Brain microvascular endothelial cell (primary cell): ENCODE data around the gene YTHDF1.

Source experiments
- DNase-seq: peaks from one replicate; pipeline ENCODE4 v3.0.0-alpha.2; 2020
- H3K27ac ChIP-seq: fragments of 250-450 bp; sonication (Bioruptor Pico); 2 replicates; pipeline ENCODE4 v1.5.1; 2020; ENCODE audit warnings: mild to moderate bottlenecking, moderate library complexity
- H3K27me3 ChIP-seq: fragments of 250-450 bp; sonication (Bioruptor Pico); replicated peaks from 2 replicates; pipeline ENCODE4 v1.5.1; 2020; ENCODE audit warnings: mild to moderate bottlenecking
- H3K36me3 ChIP-seq: fragments of 250-450 bp; sonication (Bioruptor Pico); replicated peaks from 2 replicates; pipeline ENCODE4 v1.5.1; 2020; ENCODE audit warnings: mild to moderate bottlenecking
- H3K4me3 ChIP-seq: 2 replicates; pipeline ENCODE4 v1.5.1; 2011; ENCODE audit warnings: low read depth, mild to moderate bottlenecking, control low read depth, low read length, moderate library complexity
- in situ Hi-C: cut with HindIII; loops from 2 replicates; pipeline ENCODE4 v1.10.0; 2017; ENCODE audit warnings: low sequenced_read_pairs, low pct_ligation_motif_present
- TF ChIP-seq, protein P1 (sequence below): IDR thresholded peaks from 2 replicates; pipeline ENCODE4 v1.5.1; 2011; ENCODE audit warnings: low read depth, mild to moderate bottlenecking, moderate library complexity, low read length, control low read depth, inconsistent platforms; ENCODE audit errors: missing control alignments

YTHDF1 gene

DNA sequence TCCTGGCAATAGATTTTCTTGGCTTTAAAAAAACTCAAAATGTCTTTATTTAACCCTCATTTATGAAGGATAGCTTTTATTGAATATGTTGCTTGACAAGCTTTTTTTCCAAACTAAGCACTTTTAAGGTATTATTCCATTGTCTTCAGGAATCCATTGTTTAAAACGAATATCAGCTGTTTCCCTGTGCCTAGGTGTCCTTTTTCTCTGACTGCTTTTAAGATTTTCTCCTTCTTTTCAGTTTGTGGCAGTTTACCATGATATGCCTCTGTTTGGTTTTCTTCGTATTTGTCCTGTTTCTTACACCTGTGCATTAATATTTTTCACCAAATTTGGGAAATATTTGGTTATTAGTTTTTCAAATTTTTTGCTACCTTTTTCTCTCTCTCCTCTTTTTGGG is 68.4 kb downstream of the YTHDF1 start:
- H3K36me3 ChIP-seq, result no peaks in the 10 kb centered on the region
- H3K27me3 ChIP-seq, result peaks cover 4% of the 10 kb centered on the region
- TF ChIP-seq, protein P1, sequence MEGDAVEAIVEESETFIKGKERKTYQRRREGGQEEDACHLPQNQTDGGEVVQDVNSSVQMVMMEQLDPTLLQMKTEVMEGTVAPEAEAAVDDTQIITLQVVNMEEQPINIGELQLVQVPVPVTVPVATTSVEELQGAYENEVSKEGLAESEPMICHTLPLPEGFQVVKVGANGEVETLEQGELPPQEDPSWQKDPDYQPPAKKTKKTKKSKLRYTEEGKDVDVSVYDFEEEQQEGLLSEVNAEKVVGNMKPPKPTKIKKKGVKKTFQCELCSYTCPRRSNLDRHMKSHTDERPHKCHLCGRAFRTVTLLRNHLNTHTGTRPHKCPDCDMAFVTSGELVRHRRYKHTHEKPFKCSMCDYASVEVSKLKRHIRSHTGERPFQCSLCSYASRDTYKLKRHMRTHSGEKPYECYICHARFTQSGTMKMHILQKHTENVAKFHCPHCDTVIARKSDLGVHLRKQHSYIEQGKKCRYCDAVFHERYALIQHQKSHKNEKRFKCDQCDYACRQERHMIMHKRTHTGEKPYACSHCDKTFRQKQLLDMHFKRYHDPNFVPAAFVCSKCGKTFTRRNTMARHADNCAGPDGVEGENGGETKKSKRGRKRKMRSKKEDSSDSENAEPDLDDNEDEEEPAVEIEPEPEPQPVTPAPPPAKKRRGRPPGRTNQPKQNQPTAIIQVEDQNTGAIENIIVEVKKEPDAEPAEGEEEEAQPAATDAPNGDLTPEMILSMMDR, result no peak
- in situ Hi-C loops, result no loop called here
- H3K27ac ChIP-seq, result no peak overlapping the region
- DNase-seq, result no peak
- no peak overlapping the region for H3K4me3 ChIP-seq
